Stimulated activated CD4-positive, alpha-beta T cell treated with anti-CD3 and anti-CD28 coated beads, Interleukin-15, amount 100 ng/mL, for 48 hours (primary cell): ENCODE results near the gene IGSF1.
"Not testable (repeated sequence)": the region's sequence is repeated elsewhere in the genome, so short reads cannot be mapped to it uniquely, and the experiment has no call there.

Experiments
- DNase-seq, 2 donors: peaks; one replicate each; pipeline ENCODE4 v3.0.0-alpha.2; 2020; ENCODE audit warnings: low read depth in 2 of 2

IGSF1 gene

DNA sequence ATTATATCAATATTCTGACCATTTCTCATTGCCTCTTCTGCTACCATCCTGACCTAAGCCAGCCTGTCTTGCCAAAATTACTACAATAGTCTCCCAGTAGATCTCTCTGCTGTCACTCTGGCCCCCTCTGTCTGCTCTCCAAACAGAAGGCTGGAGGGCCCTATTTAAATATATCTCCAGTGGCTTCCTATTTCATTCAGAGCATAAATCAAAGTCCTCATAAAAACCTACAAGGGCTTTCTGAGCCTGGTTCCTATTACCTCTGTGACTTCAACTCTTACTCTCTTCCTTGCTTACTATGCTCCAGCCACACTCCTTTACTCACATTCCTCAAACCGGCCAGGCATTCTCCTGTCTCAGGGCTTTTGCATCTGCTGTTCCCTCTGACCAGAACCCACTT is 19.0 kb downstream of the IGSF1 start:
- no peak for DNase-seq

DNA sequence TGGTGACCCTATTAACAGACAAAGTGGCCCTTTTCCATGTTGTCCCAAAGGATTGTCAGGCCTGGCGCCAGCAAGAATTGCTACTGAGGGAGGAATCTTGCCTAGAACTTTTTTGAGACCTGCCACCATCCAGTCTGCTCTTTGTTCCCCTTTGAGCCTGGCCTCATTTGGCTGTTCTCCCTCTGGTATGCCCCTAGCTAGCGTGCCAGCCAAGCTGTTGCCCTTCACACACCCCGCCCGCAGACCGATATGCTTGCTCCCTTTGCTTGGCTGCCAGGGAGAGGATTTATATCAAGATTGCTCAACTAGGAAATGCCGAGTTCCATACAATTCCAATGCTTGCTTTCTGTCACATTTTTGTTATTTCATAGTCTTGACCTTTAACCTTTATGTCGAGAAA is 24.4 kb downstream of the IGSF1 start:
- DNase-seq, result no peak

DNA sequence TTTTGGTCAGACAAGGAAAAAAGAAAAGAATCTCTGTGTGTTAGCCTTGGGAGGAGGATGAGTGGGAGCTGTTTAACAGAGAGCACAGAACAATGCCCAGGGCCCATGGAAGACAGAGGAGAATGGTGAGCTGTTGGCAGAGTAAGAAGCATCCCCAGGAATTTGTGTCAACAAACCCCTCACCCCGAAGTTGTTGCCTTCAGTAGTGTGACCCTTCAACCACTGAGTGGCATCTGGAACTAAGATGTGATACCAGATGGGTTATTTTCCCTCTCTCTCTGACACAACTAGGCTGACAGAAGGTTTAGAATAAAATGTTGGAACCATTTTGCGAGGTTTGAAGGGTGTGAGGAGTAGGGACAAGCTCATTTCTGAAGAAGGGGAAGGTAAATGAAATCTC is 25.1 kb downstream of the IGSF1 start:
- no peak for DNase-seq

DNA sequence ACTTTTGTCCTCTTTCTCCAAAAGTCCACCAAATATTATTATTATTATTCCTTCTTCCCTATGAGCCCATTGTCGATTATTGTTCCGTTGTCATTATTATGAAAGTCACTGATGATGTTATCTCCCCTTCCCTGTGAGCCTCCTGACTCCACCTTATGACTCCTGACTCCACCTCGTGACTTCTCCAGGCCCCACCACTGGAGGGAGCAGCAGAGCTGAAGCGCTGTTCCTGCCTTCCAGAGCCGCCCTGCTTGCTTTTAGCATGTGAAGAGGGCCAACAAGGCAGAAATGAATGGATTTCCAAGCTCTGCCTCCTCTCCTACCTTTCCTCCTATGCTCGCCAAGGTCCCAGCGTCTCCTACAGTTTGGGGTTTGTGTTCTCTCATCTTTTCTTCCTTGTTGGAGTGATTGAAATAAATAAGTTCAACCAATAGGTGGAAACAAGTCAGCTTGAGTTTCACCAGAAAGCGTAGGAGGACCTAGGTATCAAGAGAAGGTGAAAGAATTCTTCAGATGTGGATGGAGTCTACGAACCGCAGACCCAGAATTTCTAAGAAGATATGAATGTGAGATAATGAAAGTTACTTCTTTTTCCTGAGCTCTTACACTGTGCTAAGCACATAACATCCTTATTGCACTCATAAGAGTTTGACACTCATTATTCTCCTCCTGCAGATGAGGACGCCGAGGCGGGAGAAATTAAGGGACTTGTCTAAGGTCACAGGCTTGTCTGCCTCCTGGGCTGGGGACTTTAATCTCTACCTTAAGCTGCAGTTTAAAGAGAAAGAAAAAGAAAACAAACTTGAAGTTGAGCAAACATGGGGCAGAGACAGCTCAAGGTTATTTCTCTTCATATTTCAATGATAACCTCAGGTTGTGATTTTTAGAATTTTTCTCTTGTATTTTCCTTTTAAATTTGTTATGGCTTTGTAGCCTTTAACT is 26.1 kb downstream of the IGSF1 start:
- DNase-seq, result peak in 1 of 2 donors; percentile 3

DNA sequence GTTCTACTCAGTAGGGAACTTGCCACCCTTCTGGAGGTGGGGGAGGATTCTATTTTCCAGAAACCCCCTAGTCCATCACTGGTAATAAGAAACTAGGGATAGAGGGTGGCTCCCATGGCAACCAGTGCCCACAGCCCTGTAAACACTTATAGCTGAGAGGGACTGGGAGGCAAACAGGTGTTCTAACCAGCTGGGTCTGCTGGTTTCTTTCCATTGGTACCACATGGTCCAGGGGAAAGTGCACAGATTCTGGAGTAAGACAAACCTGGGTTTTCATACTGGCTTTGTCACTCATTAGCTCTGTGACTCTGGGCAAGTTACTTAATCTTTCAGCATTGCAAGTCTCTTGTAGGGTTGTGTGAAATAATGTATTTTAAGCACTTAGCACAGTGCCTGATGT is 26.9 kb downstream of the IGSF1 start:
- no peak for DNase-seq

DNA sequence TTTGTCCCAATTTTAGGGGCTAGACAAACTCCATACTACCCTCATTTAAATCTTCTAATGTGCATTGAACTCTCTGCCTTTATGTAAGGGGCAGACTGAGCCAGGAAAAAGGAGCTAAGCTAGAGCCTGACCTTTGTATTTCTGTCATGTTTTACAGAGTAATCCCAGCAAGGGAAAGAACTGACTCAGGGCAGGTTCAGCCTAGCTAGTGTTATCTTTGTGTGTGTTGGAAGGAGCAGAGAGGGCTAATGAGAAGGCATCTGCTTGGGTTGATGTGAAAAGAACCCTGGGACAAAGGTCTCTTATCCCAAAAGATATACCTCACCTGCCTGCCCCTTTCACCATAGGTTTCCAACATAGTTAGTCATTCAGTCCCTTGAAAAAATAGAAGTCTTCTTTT is 31.7 kb downstream of the IGSF1 start:
- no peak for DNase-seq

DNA sequence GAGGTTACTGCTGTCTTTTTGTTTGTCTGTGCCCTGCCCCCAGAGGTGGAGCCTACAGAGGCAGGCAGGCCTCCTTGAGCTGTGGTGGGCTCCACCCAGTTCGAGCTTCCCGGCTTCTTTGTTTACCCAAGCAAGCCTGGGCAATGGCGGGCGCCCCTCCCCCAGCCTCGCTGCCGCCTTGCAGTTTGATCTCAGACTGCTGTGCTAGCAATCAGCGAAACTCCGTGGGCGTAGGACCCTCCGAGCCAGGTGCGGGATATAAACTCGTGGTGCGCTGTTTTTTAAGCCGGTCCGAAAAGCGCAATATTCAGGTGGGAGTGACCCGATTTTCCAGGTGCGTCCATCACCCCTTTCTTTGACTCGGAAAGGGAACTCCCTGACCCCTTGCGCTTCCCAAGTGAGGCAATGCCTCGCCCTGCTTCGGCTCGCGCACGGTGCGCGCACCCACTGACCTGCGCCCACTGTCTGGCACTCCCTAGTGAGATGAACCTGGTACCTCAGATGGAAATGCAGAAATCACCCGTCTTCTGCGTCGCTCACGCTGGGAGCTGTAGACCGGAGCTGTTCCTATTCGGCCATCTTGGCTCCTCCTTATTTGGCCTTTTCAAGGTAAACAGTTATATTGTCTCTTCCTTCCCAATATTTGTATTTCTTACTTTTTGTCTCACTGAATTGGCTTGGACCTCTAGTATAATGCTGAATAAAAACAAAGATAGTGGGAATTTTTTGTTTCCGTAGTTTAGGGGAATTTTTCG is 37.9 kb downstream of the IGSF1 start:
- DNase-seq, result not testable (repeated sequence)

DNA sequence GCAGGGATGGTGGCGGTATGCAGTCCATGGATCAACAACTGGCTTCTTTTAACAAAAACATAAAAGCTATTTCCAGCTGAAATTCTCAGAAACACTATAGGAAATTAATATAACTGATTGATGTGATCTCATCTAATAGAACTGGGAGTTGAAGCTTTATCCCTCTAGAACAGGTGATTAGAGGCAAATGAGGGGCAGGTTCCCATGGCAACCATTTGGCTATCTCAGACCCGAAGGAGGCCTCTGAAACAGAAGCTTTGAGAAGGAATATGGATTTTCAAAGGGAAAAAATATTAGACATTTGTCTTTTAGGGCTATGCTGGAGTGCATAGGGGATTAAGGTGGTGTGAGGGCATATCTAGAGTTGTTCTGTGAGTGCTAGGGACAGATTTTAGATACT is 50.0 kb downstream of the IGSF1 start:
- no peak for DNase-seq

DNA sequence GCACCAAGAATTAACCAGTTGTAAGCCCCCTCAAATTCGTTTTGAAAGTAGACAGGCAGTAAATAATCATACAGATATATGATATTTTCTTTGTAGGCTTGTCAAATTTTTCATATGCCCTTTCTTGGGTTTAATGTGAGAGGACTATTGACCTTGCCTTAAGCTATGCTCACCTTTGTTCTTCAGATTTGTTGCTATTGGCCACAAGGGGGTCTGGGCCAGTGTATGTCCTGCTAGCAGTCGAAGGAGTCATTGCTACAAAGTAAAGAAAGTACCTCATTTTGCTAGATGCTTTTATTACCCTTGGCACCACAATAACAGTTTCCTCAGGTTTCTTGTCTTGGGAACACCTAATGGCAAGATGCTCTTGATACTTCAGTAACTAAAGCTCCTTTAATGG is 51.7 kb downstream of the IGSF1 start:
- DNase-seq, result no peak

DNA sequence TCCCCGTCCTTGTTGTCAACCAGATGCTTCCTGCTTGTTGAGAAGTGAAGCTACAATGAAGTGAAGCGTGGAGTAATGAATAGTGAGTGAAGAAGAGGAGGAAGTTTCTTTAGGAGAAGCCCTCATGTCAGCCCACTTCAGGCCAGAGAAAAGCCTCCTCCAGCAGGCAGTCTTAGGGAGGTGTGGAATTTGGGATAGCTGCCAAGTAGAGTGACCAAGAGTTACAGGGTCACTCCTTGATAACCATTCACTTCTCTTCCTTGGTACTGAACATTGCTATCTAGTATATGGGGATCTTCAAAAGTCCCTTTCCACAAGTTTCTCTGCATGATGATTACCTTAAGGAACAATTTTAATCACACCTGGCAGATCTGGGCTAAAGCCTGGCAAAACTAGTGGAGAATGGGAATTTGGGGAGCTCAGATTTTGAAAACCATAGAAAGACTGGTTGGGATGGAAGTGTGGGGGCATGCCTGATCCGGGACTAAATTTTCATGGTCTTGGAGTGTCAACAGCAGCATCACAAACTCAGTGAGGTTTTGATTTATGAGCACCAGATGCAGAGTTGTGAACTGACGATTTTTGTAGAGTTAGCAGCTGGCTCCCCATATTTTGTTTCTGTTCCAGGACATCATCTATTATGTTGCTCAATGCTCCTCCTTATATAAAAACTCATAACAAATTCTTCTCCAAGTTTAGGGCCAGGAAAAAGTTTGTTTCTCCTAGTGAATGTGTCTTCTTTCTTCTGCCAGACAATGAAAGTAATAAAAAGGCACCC is 53.1 kb downstream of the IGSF1 start:
- no peak for DNase-seq

DNA sequence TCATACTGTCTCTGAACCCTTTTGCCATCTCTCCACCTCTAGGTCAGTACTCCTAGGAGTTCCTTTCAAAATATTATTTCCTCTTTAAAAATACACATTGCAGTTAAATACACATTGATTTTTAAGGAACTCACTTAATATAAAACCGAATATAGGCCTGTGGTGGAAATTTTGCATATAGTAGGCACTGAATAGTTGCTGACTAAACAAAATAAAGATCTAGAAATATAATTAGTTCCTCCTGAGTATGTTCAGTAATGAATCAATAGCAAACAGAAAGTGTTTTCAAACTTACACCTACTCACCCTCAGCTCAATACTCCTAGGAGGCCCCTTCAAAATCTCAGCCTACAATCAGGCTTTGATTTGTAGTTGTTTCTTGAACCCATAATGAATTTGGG is 61.5 kb downstream of the IGSF1 start:
- DNase-seq, result no peak

DNA sequence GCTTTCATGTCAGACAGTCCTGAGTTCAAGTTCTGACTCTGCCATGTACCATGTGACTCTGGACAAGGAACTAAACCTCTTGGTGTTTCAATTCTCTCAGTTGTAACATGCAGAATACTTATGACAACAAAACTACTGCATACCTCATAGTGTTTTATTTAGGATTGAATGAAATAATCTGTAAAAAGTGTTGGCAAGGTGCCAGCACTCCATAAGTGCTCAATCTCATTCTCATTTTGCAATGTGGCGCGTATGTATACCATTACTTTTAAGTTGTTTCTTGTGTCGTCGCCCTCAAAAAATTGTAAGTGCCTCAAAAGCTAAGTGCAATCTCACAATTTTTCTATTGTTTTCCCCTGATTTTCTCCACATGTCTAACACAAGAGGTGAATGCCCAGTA is 62.5 kb downstream of the IGSF1 start:
- no peak for DNase-seq

DNA sequence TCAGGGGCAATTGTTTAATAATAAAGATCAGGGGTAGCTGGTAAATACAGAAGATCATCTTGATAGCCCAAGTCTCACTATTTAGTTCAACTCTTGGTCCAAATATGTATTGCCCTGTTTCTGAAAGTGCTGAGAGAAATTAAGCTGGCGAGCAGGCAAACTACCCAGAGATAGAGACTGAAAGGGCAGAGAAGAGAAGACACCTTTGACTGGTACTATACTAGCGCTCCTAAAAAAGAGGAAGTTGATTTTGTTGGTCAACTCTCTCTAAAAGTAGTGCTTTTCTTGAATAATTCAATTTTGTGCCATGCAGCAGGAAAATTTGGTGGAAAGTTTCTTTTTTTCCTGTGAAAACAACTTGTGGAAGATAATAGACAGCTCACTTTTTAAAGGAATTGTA is 64.0 kb downstream of the IGSF1 start:
- DNase-seq, result no peak
